Mesothelial cell of epicardium (in vitro differentiated cells): Measurements from ENCODE around the gene FSTL5. TPM values are rescaled to one million over a fixed set of nuclear protein-coding genes. Genes with fewer than 3 reads are reported as not detected.
"Not testable (repeated sequence)": the region's sequence is repeated elsewhere in the genome, so short reads cannot be mapped to it uniquely, and the experiment has no call there.

ENCODE experiments used
- DNase-seq, 2 experiments: peaks; one replicate each; pipeline ENCODE4 v3.0.0; 2021; ENCODE audit warnings: low spot score in 2 of 2; ENCODE audit not compliant: unreplicated experiment in 2 of 2
- H3K27ac Mint-ChIP-seq: 2 replicates; pipeline ENCODE4 v1.8.0; 2021; ENCODE audit warnings: mixed read lengths
- H3K27me3 Mint-ChIP-seq: 2 replicates; pipeline ENCODE4 v1.8.0; 2021; ENCODE audit warnings: low read depth, mixed read lengths
- H3K36me3 Mint-ChIP-seq: 2 replicates; pipeline ENCODE4 v1.8.0; 2021; ENCODE audit warnings: mixed read lengths
- H3K4me1 Mint-ChIP-seq: 2 replicates; pipeline ENCODE4 v1.8.0; 2021; ENCODE audit warnings: mixed read lengths
- H3K4me3 Mint-ChIP-seq: 2 replicates; pipeline ENCODE4 v1.8.0; 2021; ENCODE audit warnings: mild to moderate bottlenecking, moderate library complexity, mixed read lengths
- H3K9me3 Mint-ChIP-seq: 2 replicates; pipeline ENCODE4 v1.8.0; 2021; ENCODE audit warnings: mixed read lengths
- CTCF ChIP-seq: fragments of 200-600 bp; sonication (generic); IDR thresholded peaks from one replicate; pipeline ENCODE4 v1.5.0; 2021; ENCODE audit warnings: antibody characterized with exemption; ENCODE audit not compliant: unreplicated experiment
- total RNA-seq: library from RNA; stranded (reverse); gene quantifications from 3 replicates; pipeline ENCODE4 v1.2.1, GENCODE V29; 2021

The FSTL5 gene
- total RNA-seq, 1 donor from 2014 or later: 0.04 TPM

GRCh38 chr4:162116095-162116779 is 47.6 kb downstream of the FSTL5 start:
- no peaks in the 10 kb centered on the region for H3K4me1 Mint-ChIP-seq
- no peaks in the 10 kb centered on the region for H3K9me3 Mint-ChIP-seq
- TF ChIP-seq CTCF: no peak
- no peak overlapping the region for H3K4me3 Mint-ChIP-seq
- no peaks in the 10 kb centered on the region for H3K36me3 Mint-ChIP-seq
- no peak overlapping the region for H3K27ac Mint-ChIP-seq
- DNase-seq: no peak
- H3K27me3 Mint-ChIP-seq: peaks cover 2% of the 10 kb centered on the region

- Mint-ChIP-seq H3K27me3 (peaks cover 2% of the 10 kb centered on the region), H3K27ac (no peak overlapping the region), H3K4me3 (no peak overlapping the region), H3K36me3 (no peaks in the 10 kb centered on the region), H3K4me1 (no peaks in the 10 kb centered on the region), H3K9me3 (no peaks in the 10 kb centered on the region)
- TF ChIP-seq CTCF: no peak
- DNase-seq: no peak
These were observed 48.5 kb downstream of the FSTL5 start for GRCh38 chr4:162115333-162115732.

- no peak for DNase-seq
- Mint-ChIP-seq H3K36me3 (no peaks in the 10 kb centered on the region), H3K27me3 (peaks cover 2% of the 10 kb centered on the region), H3K4me3 (no peak overlapping the region), H3K27ac (no peak overlapping the region), H3K9me3 (no peaks in the 10 kb centered on the region), H3K4me1 (no peaks in the 10 kb centered on the region)
- TF ChIP-seq CTCF: no peak
These were observed 52.7 kb downstream of the FSTL5 start for GRCh38 chr4:162111078-162111477.

GRCh38 chr4:162104459-162105124 is 59.2 kb downstream of the FSTL5 start:
- no peak for TF ChIP-seq CTCF
- Mint-ChIP-seq H3K27ac (no peak overlapping the region), H3K27me3 (no peaks in the 10 kb centered on the region), H3K9me3 (peaks cover 7% of the 10 kb centered on the region), H3K4me3 (no peak overlapping the region), H3K4me1 (no peaks in the 10 kb centered on the region), H3K36me3 (no peaks in the 10 kb centered on the region)
- no peak for DNase-seq

- not testable (repeated sequence) for H3K27ac Mint-ChIP-seq, H3K36me3 Mint-ChIP-seq, DNase-seq, H3K4me3 Mint-ChIP-seq, H3K4me1 Mint-ChIP-seq, H3K27me3 Mint-ChIP-seq
- H3K9me3 Mint-ChIP-seq: peaks cover 11% of the 10 kb centered on the region
These were observed 59.9 kb downstream of the FSTL5 start for GRCh38 chr4:162103908-162104307.

- Mint-ChIP-seq H3K4me3 (no peak overlapping the region), H3K9me3 (peaks cover 11% of the 10 kb centered on the region), H3K36me3 (no peaks in the 10 kb centered on the region), H3K4me1 (no peaks in the 10 kb centered on the region), H3K27ac (no peak overlapping the region), H3K27me3 (no peaks in the 10 kb centered on the region)
- DNase-seq: no peak
- TF ChIP-seq CTCF: no peak
These were observed 61.1 kb downstream of the FSTL5 start for GRCh38 chr4:162102713-162103112.
